K562 treated with DMSO at 1 percent for 4 hours (cell line): ENCODE measurements around the gene RAB6A. TPM values are rescaled to one million over a fixed set of nuclear protein-coding genes. Genes with fewer than 3 reads are reported as not detected.

Experiments
- total RNA-seq: library from RNA; unstranded; fragments of 300-600 nt; gene quantifications from 2 replicates; pipeline ENCODE4 v1.2.3, GENCODE V29; 2022; ENCODE audit not compliant: insufficient read depth

Gene RAB6A
- 76.7 and 78.8 TPM in 2 replicates for total RNA-seq

DNA sequence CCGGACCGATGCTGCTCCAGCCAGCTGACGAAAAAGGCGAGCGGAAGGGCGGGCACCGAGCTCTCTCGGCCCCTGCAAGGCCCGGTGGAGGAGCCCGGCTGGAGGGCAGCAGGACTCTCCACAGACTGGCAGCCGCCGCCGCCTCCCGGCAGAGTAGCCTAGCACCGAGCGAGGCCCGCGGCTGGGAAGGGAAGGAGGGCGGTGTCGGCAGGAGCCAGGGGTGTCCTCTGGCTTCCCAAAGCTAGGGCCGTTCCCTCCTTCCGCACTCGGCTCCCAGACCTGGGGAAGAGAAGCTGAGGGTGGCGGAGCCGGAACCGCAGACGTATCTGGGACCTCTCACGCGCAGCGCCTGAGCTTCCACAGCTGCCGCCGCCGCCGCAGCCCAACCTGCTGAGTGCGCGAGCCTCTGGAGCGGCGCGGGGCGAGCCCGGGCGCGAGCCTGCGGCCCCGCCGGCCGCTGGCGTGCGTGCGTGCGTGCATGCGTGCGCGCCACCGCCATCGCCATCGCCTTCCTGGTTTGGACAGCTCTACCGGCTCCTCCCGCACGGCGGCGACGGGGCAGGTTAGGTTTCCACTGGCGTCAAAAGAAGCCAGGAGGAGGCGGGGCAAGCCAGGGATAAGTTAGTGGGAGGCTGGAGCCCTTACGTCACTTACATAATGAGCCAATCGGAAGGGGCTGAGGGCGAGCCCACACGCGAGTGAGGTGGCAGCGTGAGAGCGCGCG is at the start of gene RAB6A:
Gene RAB6A, minus strand, starts transcription at position 396 of the 724 bp plus-strand sequence. CDS start 439 bp downstream, outside the sequence.

DNA sequence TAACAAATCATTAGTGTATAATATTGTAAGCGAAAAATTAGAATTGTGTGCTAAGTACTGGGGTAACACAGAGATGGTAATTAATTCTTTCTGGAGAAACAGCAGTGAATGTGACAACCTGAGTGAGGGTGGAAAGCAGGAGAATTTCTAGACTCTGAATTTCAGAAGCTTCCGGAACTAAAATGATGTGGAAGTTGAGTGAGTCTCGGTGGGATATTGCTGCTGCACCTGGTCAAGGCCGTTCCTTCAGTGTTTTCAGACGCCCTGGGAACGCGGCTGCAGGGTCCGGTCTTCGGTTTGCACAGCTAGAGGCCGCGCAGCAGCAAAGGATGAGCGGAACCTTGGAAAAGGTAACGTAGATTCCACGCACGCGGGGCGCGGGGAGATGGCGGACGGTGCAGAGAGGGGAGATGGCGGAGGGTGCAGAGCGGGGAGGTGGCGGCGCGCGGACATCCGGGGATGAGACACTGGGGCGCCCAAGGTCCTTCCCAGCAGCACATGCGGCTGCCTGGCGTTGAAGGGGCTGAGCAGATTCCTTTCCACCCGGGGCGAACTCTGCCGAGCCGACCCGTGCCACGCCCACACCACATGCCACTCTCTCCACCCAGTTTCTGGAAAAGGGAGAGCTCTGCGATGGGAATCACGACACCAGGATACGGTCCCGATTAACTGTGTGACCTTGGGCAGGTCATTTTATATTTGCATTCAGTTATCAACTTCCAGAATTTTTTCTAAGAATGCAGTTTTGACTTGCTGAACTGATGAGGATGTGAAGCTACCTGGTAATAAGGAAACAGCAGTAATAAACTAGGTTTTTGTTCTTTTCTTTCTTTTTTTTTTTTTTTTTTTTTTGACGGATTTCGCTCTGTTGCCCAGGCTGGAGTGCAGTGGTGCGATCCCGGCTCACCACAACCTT is 27.0 kb upstream of the RAB6A start, which contains the start of gene MRPL48:
Gene MRPL48, plus strand, starts transcription at position 232 of the 916 bp plus-strand sequence. Its CDS starts 98 bp downstream, at position 330.

DNA sequence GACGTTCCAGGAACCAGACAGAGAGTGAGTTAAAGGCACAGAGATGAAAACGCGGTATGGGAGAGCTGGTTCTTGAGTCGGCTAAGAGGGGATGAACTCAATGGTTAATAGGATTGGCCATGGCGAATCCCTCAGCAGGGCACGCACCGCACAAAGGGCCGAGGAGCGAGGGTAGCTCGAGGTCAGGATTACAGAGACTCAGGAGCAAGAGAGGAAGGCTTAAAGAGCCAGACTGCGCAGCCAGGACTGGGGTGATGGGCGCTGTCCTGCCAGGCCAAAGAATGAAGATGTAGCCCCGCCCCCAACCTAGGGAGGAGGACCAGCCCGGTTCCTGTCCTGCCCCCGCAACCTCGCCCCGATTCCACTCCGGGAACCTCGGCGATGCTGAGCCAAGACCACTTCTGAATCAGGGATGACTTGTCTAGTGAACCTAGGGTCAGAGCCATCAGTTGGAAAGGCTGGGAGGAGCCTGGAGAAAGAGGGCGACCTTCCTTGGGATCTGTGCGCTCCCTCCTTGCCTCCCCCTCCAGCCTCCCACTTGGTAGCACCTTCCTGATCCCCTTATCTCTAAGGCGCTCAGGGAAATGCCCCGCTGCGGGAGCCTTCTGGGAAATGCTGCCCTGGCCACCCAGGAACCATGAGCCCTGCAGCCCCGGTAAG is 114.8 kb downstream of the RAB6A start, which contains the start of gene PLEKHB1:
Gene PLEKHB1, plus strand, starts transcription at position 610 of the 660 bp plus-strand sequence. Its CDS starts 28 bp downstream, at position 638.

Other genes with a start within 250 kb of the RAB6A start
- gene FAM168A, start 163.0 kb downstream of the RAB6A start, total RNA-seq: 8.4 and 8.9 TPM in 2 replicates
- not detected in 2 replicates for gene PLEKHB1, start 114.5 kb downstream of the RAB6A start, total RNA-seq
- gene MRPL48, start 26.8 kb upstream of the RAB6A start, total RNA-seq: 63.9 and 88.5 TPM in 2 replicates
- 63.2 and 78.8 TPM in 2 replicates for gene COA4, start 115.8 kb upstream of the RAB6A start, total RNA-seq
- gene PAAF1, start 115.9 kb upstream of the RAB6A start, total RNA-seq: 14.5 and 18.6 TPM in 2 replicates
- gene DNAJB13, start 190.0 kb upstream of the RAB6A start, total RNA-seq: not detected in 2 replicates
- gene UCP2, start 221.8 kb upstream of the RAB6A start, total RNA-seq: 67.6 and 95.4 TPM in 2 replicates
- 4.9 TPM in 1 of 2 replicates, not detected in the other for gene UCP3, start 248.0 kb upstream of the RAB6A start, total RNA-seq